GM23338 (cell line): ENCODE measurements around the gene CHMP4A. TPM values are rescaled to one million over a fixed set of nuclear protein-coding genes. Genes with fewer than 3 reads are reported as not detected.
A peak's percentile ranks its signal among the peaks of the same experiment; 100 is the strongest.

Experiments used
- ATAC-seq: fragments of 200-7000 bp; cut with Tn5 transposase; 3 replicates; pipeline ENCODE4 v1.9.1; 2020
- DNase-seq: peaks from one replicate; pipeline ENCODE4 v3.0.0-alpha.2; 2015; ENCODE audit warnings: low spot score
- H2AFZ ChIP-seq: fragments of 200-600 bp; sonication (generic); 2 replicates; pipeline ENCODE4 v1.8.0; 2016; ENCODE audit warnings: antibody characterized with exemption, mild to moderate bottlenecking, moderate library complexity
- H3F3A ChIP-seq: fragments of 200-600 bp; sonication (generic); replicated peaks from 2 replicates; pipeline ENCODE4 v1.8.0; 2017; ENCODE audit warnings: antibody characterized with exemption, mixed run types, low read depth
- H3K27ac ChIP-seq: fragments of 200-600 bp; sonication (generic); 2 replicates; pipeline ENCODE4 v1.6.1; 2016; ENCODE audit warnings: low read depth
- H3K27me3 ChIP-seq: fragments of 200-600 bp; sonication (generic); 2 replicates; pipeline ENCODE4 v1.8.0; 2016; ENCODE audit warnings: mild to moderate bottlenecking, mixed run types, moderate library complexity; ENCODE audit not compliant: insufficient read depth
- H3K36me3 ChIP-seq: fragments of 200-600 bp; sonication (generic); 2 replicates; pipeline ENCODE4 v1.8.0; 2016; ENCODE audit warnings: mild to moderate bottlenecking; ENCODE audit not compliant: insufficient read depth
- H3K4me1 ChIP-seq: fragments of 200-600 bp; sonication (generic); 2 replicates; pipeline ENCODE4 v1.8.0; 2016; ENCODE audit warnings: mild to moderate bottlenecking, moderate library complexity; ENCODE audit not compliant: insufficient read depth
- H3K4me2 ChIP-seq: fragments of 200-600 bp; sonication (generic); 2 replicates; pipeline ENCODE4 v1.7.1; 2017; ENCODE audit warnings: mixed run types
- H3K4me3 ChIP-seq: fragments of 200-600 bp; sonication (generic); 2 replicates; pipeline ENCODE4 v1.6.1; 2016; ENCODE audit warnings: mixed run types
- H3K79me2 ChIP-seq: fragments of 200-600 bp; sonication (generic); replicated peaks from 2 replicates; pipeline ENCODE4 v1.8.0; 2017; ENCODE audit warnings: mild to moderate bottlenecking; ENCODE audit not compliant: insufficient read depth
- H3K9me2 ChIP-seq: fragments of 200-600 bp; sonication (generic); 2 replicates; pipeline ENCODE4 v1.8.0; 2017; ENCODE audit not compliant: insufficient read depth
- H4K20me1 ChIP-seq: fragments of 200-600 bp; sonication (generic); replicated peaks from 2 replicates; pipeline ENCODE4 v1.8.0; 2017; ENCODE audit warnings: mild to moderate bottlenecking; ENCODE audit not compliant: insufficient read depth
- H3K27ac Mint-ChIP-seq: 2 replicates; pipeline ENCODE4 v1.8.0; 2020; ENCODE audit warnings: inconsistent platforms, mild to moderate bottlenecking, moderate library complexity, mixed read lengths
- H3K27me3 Mint-ChIP-seq: 3 replicates; pipeline ENCODE4 v1.8.0; 2022; ENCODE audit warnings: low read depth, mild to moderate bottlenecking, moderate library complexity, mixed read lengths, inconsistent platforms; ENCODE audit not compliant: insufficient read depth, poor library complexity
- H3K36me3 Mint-ChIP-seq: 3 replicates; pipeline ENCODE4 v1.8.0; 2021; ENCODE audit warnings: low read depth, mild to moderate bottlenecking, inconsistent platforms, moderate library complexity, mixed read lengths
- H3K4me1 Mint-ChIP-seq: 3 replicates; pipeline ENCODE4 v1.8.0; 2020; ENCODE audit warnings: mild to moderate bottlenecking, inconsistent platforms, mixed read lengths
- H3K4me3 Mint-ChIP-seq: 3 replicates; pipeline ENCODE4 v1.8.0; 2021; ENCODE audit warnings: moderate library complexity, mild to moderate bottlenecking, inconsistent platforms, mixed read lengths
- H3K9me3 Mint-ChIP-seq: 3 replicates; pipeline ENCODE4 v1.8.0; 2020; ENCODE audit warnings: moderate library complexity, mild to moderate bottlenecking, inconsistent platforms, mixed read lengths
- CREB1 ChIP-seq: fragments of 250-450 bp; sonication (Bioruptor Pico); IDR thresholded peaks from 2 replicates; pipeline ENCODE4 v1.5.0; 2020; ENCODE audit warnings: low read depth, mild to moderate bottlenecking, moderate library complexity
- CTCF ChIP-seq, 2 experiments: fragments of 200-600 bp in 1 of 2; sonication (generic) in 1 of 2; conservative IDR thresholded peaks; 2 replicates each; pipeline versions ENCODE4 v1.5.1 to v1.6.1; 2016 to 2017; ENCODE audit warnings: antibody characterized with exemption in 2 of 2, low read depth in 2 of 2, mild to moderate bottlenecking in 2 of 2, moderate library complexity in 1 of 2
- ETS1 ChIP-seq: IDR thresholded peaks from 2 replicates; pipeline ENCODE4 v1.6.1; 2016; ENCODE audit warnings: antibody characterized with exemption
- EZH2 ChIP-seq: fragments of 200-600 bp; sonication (generic); IDR thresholded peaks from one replicate; pipeline ENCODE4 v1.8.0; 2017; ENCODE audit warnings: antibody characterized with exemption, mild to moderate bottlenecking, low read depth; ENCODE audit not compliant: unreplicated experiment
- EZH2phosphoT487 ChIP-seq: fragments of 200-600 bp; sonication (generic); IDR thresholded peaks from one replicate; pipeline ENCODE4 v1.8.1; 2018; ENCODE audit warnings: antibody characterized with exemption; ENCODE audit not compliant: unreplicated experiment
- JUNB ChIP-seq: IDR thresholded peaks from one replicate; pipeline ENCODE4 v1.6.1; 2016; ENCODE audit warnings: antibody characterized with exemption; ENCODE audit not compliant: unreplicated experiment
- NANOG ChIP-seq: IDR thresholded peaks from 2 replicates; pipeline ENCODE4 v1.6.1; 2016; ENCODE audit warnings: antibody characterized with exemption, borderline replicate concordance
- REST ChIP-seq: IDR thresholded peaks from one replicate; pipeline ENCODE4 v1.6.1; 2018; ENCODE audit warnings: antibody characterized with exemption; ENCODE audit not compliant: unreplicated experiment
- STAT1 ChIP-seq: IDR thresholded peaks from one replicate; pipeline ENCODE4 v1.6.1; 2016; ENCODE audit warnings: antibody characterized with exemption; ENCODE audit not compliant: unreplicated experiment
- ZNF114 ChIP-seq: fragments of 250-450 bp; sonication (Bioruptor Pico); IDR thresholded peaks from 2 replicates; pipeline ENCODE4 v1.5.0; 2020; ENCODE audit warnings: mild to moderate bottlenecking, moderate library complexity
- ZNF331 ChIP-seq: fragments of 250-450 bp; sonication (Bioruptor Pico); IDR thresholded peaks from 2 replicates; pipeline ENCODE4 v1.5.0; 2020; ENCODE audit warnings: low read depth, mild to moderate bottlenecking, moderate library complexity
- polyA plus RNA-seq: library from polyadenylated mRNA; unstranded; fragments of >200 nt; fragmentation: Nextera tagmentation; extraction: Ambion mirVana; gene quantifications from 2 replicates; pipeline ENCODE4 v1.2.1, GENCODE V29; 2016
- total RNA-seq: library from RNA; depleted of rRNA; stranded (reverse); fragments of >200 nt; shearing (Covaris generic); gene quantifications from 2 replicates; pipeline ENCODE4 v1.2.3, GENCODE V29; 2014

CHMP4A gene
- total and polyA plus RNA-seq, 2 experiments from 2014 or later: 19.3 to 36.9 TPM

- Histone ChIP-seq H3K27me3 (no peaks in the 10 kb centered on the region), H3K27ac (peak overlapping the region; percentile 93), H3K4me2 (peak overlapping the region; percentile 97), H3K4me1 (peaks cover 15% of the 10 kb centered on the region), H3K36me3 (peaks cover 6% of the 10 kb centered on the region; the same call in 1 of the 2 replicates), H3K9me2 (no peaks in the 10 kb centered on the region), H4K20me1 (peaks cover 10% of the 10 kb centered on the region), H2AFZ (peak overlapping the region; percentile 86), H3F3A (peaks cover 7% of the 10 kb centered on the region; the same call in 1 of the 2 replicates), H3K79me2 (peaks cover 67% of the 10 kb centered on the region), H3K4me3 (peak overlapping the region; percentile 81)
- Mint-ChIP-seq H3K4me1 (peaks cover 17% of the 10 kb centered on the region), H3K4me3 (peak overlapping the region; percentile 91), H3K27me3 (peaks cover 7% of the 10 kb centered on the region), H3K36me3 (peaks cover 18% of the 10 kb centered on the region), H3K27ac (peak overlapping the region; percentile 95), H3K9me3 (no peaks in the 10 kb centered on the region)
- ATAC-seq (peak; percentile 82), DNase-seq (peak; percentile 76)
- no peak for TF ChIP-seq ZNF114 (CRISPR knock-in tag)
- no peak for TF ChIP-seq STAT1
- no peak for TF ChIP-seq REST
- TF ChIP-seq CTCF (conservative IDR thresholded peaks at IDR 0.05; ENCODE audit: low read depth in 2 of 2): no peak
- TF ChIP-seq ETS1: no peak
- TF ChIP-seq CREB1 (CRISPR knock-in tag): no peak
- TF ChIP-seq ZNF331 (CRISPR knock-in tag): no peak
- no peak for TF ChIP-seq EZH2
- no peak for TF ChIP-seq JUNB
- TF ChIP-seq EZH2phosphoT487: no peak
- TF ChIP-seq NANOG: no peak
These were observed 18.2 kb upstream of the CHMP4A start for GRCh38 chr14:24231263-24232120.
